NB4 (cell line): ENCODE data around the gene KRT83.

Experiments used
- DNase-seq: peaks from one replicate; pipeline ENCODE4 v3.0.0; 2010; ENCODE audit warnings: low read depth
- H3K4me3 ChIP-seq: one replicate; pipeline ENCODE4 v1.5.1; 2011; ENCODE audit warnings: mild to moderate bottlenecking, low read depth, low read length, moderate library complexity
- MYC ChIP-seq: IDR thresholded peaks from 2 replicates; pipeline ENCODE4 v1.6.1; 2011; ENCODE audit warnings: low read depth, low read length
- POLR2A ChIP-seq: IDR thresholded peaks from 2 replicates; pipeline ENCODE4 v1.6.1; 2011; ENCODE audit warnings: mild to moderate bottlenecking; ENCODE audit not compliant: insufficient read length; ENCODE audit errors: extremely low read depth
- TF ChIP-seq, protein P1 (sequence below): IDR thresholded peaks from one replicate; pipeline ENCODE4 v1.5.1; 2012; ENCODE audit warnings: low read depth, low read length
- TF ChIP-seq, protein P2 (sequence below): IDR thresholded peaks from 2 replicates; pipeline ENCODE4 v1.6.1; 2011; ENCODE audit warnings: low read depth, low read length

The KRT83 gene

DNA sequence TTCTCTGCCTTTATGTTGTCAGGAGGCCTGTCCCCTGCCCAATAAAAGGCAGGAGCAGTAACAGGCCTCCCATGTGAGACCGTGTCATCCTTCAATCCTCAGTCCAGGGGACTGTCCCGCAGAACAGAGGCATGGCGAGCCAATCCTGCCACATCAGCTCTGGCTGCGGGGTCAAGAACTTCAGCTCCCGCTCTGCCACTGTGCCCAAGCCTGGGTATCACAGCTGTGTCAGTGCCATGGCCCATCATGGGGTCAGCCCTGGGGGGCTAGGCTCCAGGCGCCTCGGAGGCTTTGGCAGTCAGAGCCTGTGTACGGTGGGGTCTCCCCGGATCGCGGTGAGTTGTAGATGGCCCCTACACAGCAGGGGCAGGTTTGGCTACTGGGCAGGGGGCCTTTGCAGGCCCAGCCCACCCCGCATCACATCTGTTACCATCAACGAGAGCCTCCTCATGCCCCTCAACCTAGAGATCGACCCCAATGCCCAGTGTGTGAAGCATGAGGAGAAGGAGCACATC is 19.9 kb upstream of the KRT83 start:
- no peak overlapping the region for H3K4me3 ChIP-seq
- no peak for DNase-seq
- TF ChIP-seq, protein P1, sequence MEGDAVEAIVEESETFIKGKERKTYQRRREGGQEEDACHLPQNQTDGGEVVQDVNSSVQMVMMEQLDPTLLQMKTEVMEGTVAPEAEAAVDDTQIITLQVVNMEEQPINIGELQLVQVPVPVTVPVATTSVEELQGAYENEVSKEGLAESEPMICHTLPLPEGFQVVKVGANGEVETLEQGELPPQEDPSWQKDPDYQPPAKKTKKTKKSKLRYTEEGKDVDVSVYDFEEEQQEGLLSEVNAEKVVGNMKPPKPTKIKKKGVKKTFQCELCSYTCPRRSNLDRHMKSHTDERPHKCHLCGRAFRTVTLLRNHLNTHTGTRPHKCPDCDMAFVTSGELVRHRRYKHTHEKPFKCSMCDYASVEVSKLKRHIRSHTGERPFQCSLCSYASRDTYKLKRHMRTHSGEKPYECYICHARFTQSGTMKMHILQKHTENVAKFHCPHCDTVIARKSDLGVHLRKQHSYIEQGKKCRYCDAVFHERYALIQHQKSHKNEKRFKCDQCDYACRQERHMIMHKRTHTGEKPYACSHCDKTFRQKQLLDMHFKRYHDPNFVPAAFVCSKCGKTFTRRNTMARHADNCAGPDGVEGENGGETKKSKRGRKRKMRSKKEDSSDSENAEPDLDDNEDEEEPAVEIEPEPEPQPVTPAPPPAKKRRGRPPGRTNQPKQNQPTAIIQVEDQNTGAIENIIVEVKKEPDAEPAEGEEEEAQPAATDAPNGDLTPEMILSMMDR: no peak
- TF ChIP-seq POLR2A (no peak), MYC (no peak)
- TF ChIP-seq, protein P2, sequence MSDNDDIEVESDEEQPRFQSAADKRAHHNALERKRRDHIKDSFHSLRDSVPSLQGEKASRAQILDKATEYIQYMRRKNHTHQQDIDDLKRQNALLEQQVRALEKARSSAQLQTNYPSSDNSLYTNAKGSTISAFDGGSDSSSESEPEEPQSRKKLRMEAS: no peak

DNA sequence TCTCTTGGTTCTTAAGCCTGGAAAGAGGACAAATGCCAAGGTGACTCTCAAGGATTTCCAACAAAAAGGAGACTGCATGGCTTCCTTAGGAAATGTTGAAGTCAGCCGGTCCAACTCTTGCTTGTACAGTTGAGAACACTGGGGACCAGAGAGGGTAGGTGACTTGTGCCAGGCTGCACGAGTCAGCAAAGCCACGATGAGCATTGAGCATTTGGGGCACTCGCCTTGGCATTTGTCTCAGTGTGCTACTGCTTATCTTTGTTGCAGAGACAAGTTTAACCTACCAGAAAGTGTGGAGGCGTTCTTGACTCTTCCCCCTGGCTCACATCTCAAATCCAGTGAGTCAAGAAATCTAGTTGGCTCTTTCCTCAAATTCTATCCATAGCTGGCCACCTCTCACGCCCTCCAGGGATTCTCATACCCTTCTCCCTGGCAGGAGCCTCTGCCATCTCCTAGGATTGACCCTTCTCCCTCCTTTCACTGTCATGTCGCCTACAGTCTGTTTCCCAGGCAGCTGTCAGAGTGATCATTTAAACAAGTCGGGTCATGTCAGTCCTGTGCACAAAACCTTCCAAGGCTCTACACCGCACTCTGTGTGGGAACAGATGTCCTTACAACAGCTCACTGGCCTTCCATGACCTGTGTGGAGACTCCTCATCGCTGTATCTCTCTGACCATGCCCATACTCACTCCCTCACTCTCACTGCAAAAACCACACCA is 17.2 kb upstream of the KRT83 start:
- DNase-seq: no peak
- TF ChIP-seq POLR2A: no peak
- TF ChIP-seq, protein P1: no peak
- TF ChIP-seq MYC: no peak
- TF ChIP-seq, protein P2: no peak
- H3K4me3 ChIP-seq: no peak overlapping the region

DNA sequence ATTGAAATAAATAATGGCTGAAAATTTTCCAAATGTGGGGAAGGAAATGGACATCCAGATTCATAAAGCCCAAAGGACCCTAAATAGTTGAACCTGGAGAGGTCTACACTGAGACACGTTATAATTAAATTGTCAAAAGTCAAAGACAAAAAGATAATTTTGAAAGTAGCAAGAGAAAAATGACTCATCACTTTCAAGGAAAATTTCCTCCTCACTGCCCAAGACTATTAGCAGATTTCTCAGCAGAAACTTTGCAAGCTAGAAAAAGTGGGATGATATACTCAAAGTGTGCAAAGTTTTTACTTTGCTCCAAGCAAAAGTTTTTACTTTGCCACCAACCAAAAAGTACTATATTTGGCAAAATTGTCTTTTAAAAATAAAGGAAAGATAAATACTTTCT is 15.9 kb upstream of the KRT83 start:
- TF ChIP-seq, protein P1: no peak
- TF ChIP-seq MYC: no peak
- TF ChIP-seq, protein P2: no peak
- no peak for TF ChIP-seq POLR2A
- no peak overlapping the region for H3K4me3 ChIP-seq
- DNase-seq: no peak

DNA sequence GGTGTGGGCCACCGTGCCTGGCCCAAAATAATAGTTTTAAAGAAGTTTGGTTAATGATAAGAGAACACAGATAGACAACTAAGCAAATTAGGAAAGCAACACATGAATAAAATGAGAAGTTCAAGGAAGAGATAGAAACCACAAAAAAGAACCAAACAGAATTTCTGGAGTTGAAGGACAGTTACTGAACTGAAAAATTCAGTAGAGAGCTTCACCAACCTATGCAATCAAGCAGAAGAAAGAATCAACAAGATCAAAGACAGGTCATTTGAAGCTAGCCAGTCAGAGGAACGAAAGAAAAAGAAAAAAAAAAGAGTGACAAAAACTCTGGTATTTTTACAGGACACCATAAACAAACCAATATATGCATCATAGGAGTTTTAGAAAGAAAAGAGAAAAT is 15.4 kb upstream of the KRT83 start:
- no peak for DNase-seq
- TF ChIP-seq, protein P1: no peak
- TF ChIP-seq, protein P2: no peak
- TF ChIP-seq POLR2A (no peak), MYC (no peak)
- no peak overlapping the region for H3K4me3 ChIP-seq

DNA sequence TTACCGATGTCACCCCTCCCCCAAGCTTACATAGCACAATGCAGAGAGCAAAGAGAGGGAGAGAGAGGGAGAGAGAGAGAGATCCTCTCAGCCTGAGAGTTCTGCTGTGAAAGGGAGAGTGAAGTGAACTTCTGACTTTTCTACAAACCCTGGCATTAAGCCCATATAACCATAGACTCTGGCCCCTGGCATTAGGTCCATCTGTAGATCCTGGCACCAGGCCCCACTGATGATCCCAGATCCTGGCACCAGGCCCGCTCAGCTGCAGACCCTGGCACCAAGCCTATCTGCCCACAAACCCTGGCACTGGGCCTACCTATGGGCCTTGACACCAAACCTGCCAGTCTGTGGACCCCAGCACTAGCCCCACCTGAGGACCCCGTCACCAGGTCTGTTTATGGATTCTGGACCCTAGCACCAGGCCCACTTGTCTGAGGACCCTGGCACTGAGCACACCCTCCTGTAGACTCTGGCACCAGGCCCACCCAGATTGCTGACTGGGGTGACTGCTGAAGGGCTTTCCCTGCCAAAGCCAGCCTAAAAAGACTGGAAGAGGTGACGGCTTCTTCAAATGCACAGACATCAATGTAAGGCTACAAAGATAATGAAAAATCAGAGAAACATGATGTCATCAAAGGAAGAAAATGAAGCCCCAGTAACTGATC is 14.5 kb upstream of the KRT83 start:
- no peak overlapping the region for H3K4me3 ChIP-seq
- DNase-seq: no peak
- TF ChIP-seq, protein P1: no peak
- TF ChIP-seq MYC: no peak
- TF ChIP-seq POLR2A: no peak
- TF ChIP-seq, protein P2: no peak
